Panc1 (cell line): ENCODE measurements around the gene DEPP1. TPM values are rescaled to one million over a fixed set of nuclear protein-coding genes. Genes with fewer than 3 reads are reported as not detected.
A peak's percentile ranks its signal among the peaks of the same experiment; 100 is the strongest.

Experiments
- ATAC-seq: fragments of 200-7000 bp; cut with Tn5 transposase; 2 replicates; pipeline ENCODE4 v1.9.1; 2020; ENCODE audit warnings: mild to moderate bottlenecking, moderate library complexity
- Bru-seq: library from RNA; stranded (reverse); fragments of 400-500 nt; gene quantifications from one replicate; lab custom pipeline; 2021; lab: Mats Ljungman, UMichigan
- BruChase-seq, 2 experiments: library from RNA; stranded (reverse); fragments of 400-500 nt; gene quantifications; one replicate each; lab custom pipeline; 2021; lab: Mats Ljungman, UMichigan
- BruUV-seq: library from RNA; stranded (reverse); fragments of 400-500 nt; replicated peaks from 2 replicates; lab custom pipeline; 2021; lab: Mats Ljungman, UMichigan
- CTCF ChIA-PET: fragments of 300-600 bp; sonication (Branson Sonifier 250); formaldehyde crosslinking; loops from one replicate; lab custom pipeline; 2022; ENCODE audit warnings: antibody characterized with exemption; lab: Charles Lee
- POLR2A ChIA-PET: fragments of 300-600 bp; sonication (Branson Sonifier 250); formaldehyde crosslinking; loops from one replicate; lab custom pipeline; 2022; ENCODE audit warnings: antibody characterized with exemption; lab: Charles Lee
- DNase-seq: peaks from one replicate; pipeline ENCODE4 v3.0.0-alpha.2; 2010; ENCODE audit warnings: low read depth, low spot score
- H3K27ac ChIP-seq: 2 replicates; pipeline ENCODE4 v1.5.1; 2011; ENCODE audit warnings: mild to moderate bottlenecking, low read length, inconsistent platforms
- H3K27me3 ChIP-seq: fragments of 200-500 bp; sonication (Bioruptor generic); 2 replicates; pipeline ENCODE4 v1.6.0; 2014; ENCODE audit warnings: low read length, inconsistent platforms; ENCODE audit not compliant: control insufficient read depth, insufficient read depth
- H3K36me3 ChIP-seq: fragments of 200-500 bp; sonication (Bioruptor generic); 2 replicates; pipeline ENCODE4 v1.5.1; 2014; ENCODE audit warnings: inconsistent platforms, mild to moderate bottlenecking, low read length, moderate library complexity; ENCODE audit not compliant: control insufficient read depth, insufficient read depth
- H3K4me1 ChIP-seq: 2 replicates; pipeline ENCODE4 v1.5.1; 2011; ENCODE audit warnings: inconsistent platforms, mild to moderate bottlenecking, low read length, moderate library complexity; ENCODE audit not compliant: control insufficient read depth, insufficient read depth
- H3K4me3 ChIP-seq, 2 experiments: 2 replicates each; pipeline ENCODE4 v1.5.1; 2011 to 2012; ENCODE audit warnings: low read depth in 2 of 2, low read length in 2 of 2, mild to moderate bottlenecking in 2 of 2, inconsistent platforms in 1 of 2, moderate library complexity in 1 of 2
- H3K9me3 ChIP-seq: fragments of 200-500 bp; sonication (Bioruptor generic); 2 replicates; pipeline ENCODE4 v1.5.1; 2014; ENCODE audit warnings: low read depth, mild to moderate bottlenecking, inconsistent platforms, low read length, moderate library complexity; ENCODE audit not compliant: control insufficient read depth, insufficient read depth
- CTCF ChIP-seq: fragments of 450-650 bp; IDR thresholded peaks from 2 replicates; pipeline ENCODE4 v1.5.1; 2017; ENCODE audit warnings: mild to moderate bottlenecking
- POLR2AphosphoS5 ChIP-seq: IDR thresholded peaks from 2 replicates; pipeline ENCODE4 v1.6.1; 2012; ENCODE audit warnings: mild to moderate bottlenecking, low read depth, low read length, moderate library complexity
- REST ChIP-seq, 2 experiments: IDR thresholded peaks; 2 replicates each; pipeline ENCODE4 v1.6.1; 2011 to 2012; ENCODE audit warnings: low read depth in 2 of 2, control low read depth in 1 of 2, low read length in 1 of 2, mild to moderate bottlenecking in 1 of 2, moderate library complexity in 1 of 2; ENCODE audit not compliant: insufficient read depth in 1 of 2
- SIN3A ChIP-seq: IDR thresholded peaks from 2 replicates; pipeline ENCODE4 v1.6.1; 2012; ENCODE audit warnings: low read depth, mild to moderate bottlenecking, low read length, moderate library complexity, borderline replicate concordance; ENCODE audit not compliant: insufficient read depth
- TCF7L2 ChIP-seq: IDR thresholded peaks from 2 replicates; pipeline ENCODE4 v1.6.1; 2011; ENCODE audit warnings: mild to moderate bottlenecking, low read depth, low read length, inconsistent platforms
- in situ Hi-C: cut with HindIII; loops from 2 replicates; pipeline ENCODE4 v1.10.0; 2016; ENCODE audit warnings: low sequenced_read_pairs, low pct_unique_long_range_greater_than_20kb
- intact Hi-C: fragments of 100-400 bp; cut with micrococcal nuclease; formaldehyde crosslinking; loops from one replicate; pipeline ENCODE4 v1.10.0; 2022; ENCODE audit not compliant: unreplicated experiment
- long read RNA-seq: library from polyadenylated mRNA; unstranded; transcript quantifications from one replicate; pipeline ENCODE4 v2.0.0, GENCODE V29; 2021; ENCODE audit not compliant: unreplicated experiment
- polyA plus RNA-seq: library from polyadenylated mRNA; unstranded; fragments of >200 nt; gene quantifications from one replicate; pipeline ENCODE4 v1.2.1, GENCODE V29; 2012; ENCODE audit warnings: missing spikeins; ENCODE audit not compliant: insufficient read length
- total RNA-seq: library from RNA; stranded (reverse); gene quantifications from one replicate; pipeline ENCODE4 v1.2.1, GENCODE V29; 2021; ENCODE audit not compliant: unreplicated experiment

Gene DEPP1
- total RNA-seq (16.6 TPM), Bru-seq, nascent RNA (percentile 73 among the genes with signal in this experiment), BruChase-seq, experiment 1, labeled RNA remaining after a 2-hour chase (percentile 61 among the genes with signal in this experiment), BruChase-seq, experiment 2, labeled RNA remaining after a 6-hour chase (percentile 49 among the genes with signal in this experiment)
- polyA plus RNA-seq = 26.2 TPM
- long read RNA-seq, transcript DEPP1-201 (2 exons, 2,120 nt) = major isoform, 9 of 16 reads
- long read RNA-seq, partial matches to known transcripts = 0 of 16 reads
- long read RNA-seq, other reads (novel, unspliced or antisense) = 7 of 16 reads

- DNase-seq (peak; percentile 91), ATAC-seq (peak; percentile 51)
- peak within 1 kb of the TSS; percentile 38 to 83 for H3K4me3 ChIP-seq
- no peaks in the 10 kb centered on the region for H3K36me3 ChIP-seq
- TF ChIP-seq SIN3A (no peak), CTCF (no peak), POLR2AphosphoS5 (peak; percentile 98), REST (IDR thresholded peaks at IDR 0.05; ENCODE audit: insufficient read depth in 1 of 2, low read depth in 2 of 2, low read length in 1 of 2) (no peak), TCF7L2 (peak; percentile 35; the same call in 1 of the 2 replicates)
- peak within 1 kb of the TSS; percentile 76 for H3K27ac ChIP-seq
- POLR2A ChIA-PET = no interaction called here
- peaks cover 83% of the 10 kb centered on the region for H3K4me1 ChIP-seq
- intact Hi-C loops (no loop called here), in situ Hi-C loops (no loop called here)
- no peaks in the 10 kb centered on the region for H3K27me3 ChIP-seq
- no peaks in the 10 kb centered on the region for H3K9me3 ChIP-seq
- CTCF ChIA-PET = interaction anchor here (1.4 kb wide), 1 partner anchor 46 kb away, joined by 4 read pairs; no protein-coding TSS in a partner anchor
- no TSS peak for BruUV-seq
These were observed at the start of gene DEPP1 for GRCh38 chr10:44978570-44979280. TSS of gene DEPP1 (minus strand) at chr10:44978809. CDS start at chr10:44978030, 779 bp downstream.

DNA sequence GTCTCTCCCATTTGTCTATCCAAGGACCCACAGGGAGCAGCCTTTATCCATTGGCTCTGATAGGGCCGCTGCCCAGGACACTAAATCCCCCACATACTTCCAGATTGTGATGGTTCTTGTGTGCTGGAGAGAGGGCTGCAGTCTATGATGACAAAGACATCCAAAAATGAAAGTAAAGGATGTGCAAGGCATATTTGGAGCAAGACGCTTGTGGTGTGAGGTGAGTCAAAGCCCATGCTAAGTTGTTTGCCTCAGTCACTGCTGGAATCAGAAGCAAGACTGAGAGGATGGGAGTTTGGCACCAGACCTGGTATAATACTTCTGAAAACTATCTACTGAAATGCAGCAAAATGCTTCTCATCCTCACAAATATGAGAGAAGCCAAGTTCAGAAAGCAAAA lies 44.8 kb upstream of the DEPP1 start:
- Histone ChIP-seq H3K4me3 (no peak overlapping the region), H3K27ac (no peak overlapping the region), H3K9me3 (no peaks in the 10 kb centered on the region), H3K4me1 (no peaks in the 10 kb centered on the region), H3K27me3 (no peaks in the 10 kb centered on the region), H3K36me3 (no peaks in the 10 kb centered on the region)
- in situ Hi-C loops (no loop called here), intact Hi-C loops (no loop called here)
- POLR2A ChIA-PET = no interaction called here
- no peak for DNase-seq
- BruUV-seq = no TSS peak
- no peak for ATAC-seq
- CTCF ChIA-PET = no interaction called here
- TF ChIP-seq REST (IDR thresholded peaks at IDR 0.05; ENCODE audit: insufficient read depth in 1 of 2, low read depth in 2 of 2, low read length in 1 of 2) (no peak), TCF7L2 (no peak), SIN3A (no peak), POLR2AphosphoS5 (no peak), CTCF (no peak)
